Measurements from ENCODE around the gene ABCC3.
"Not testable (repeated sequence)": the region's sequence is repeated elsewhere in the genome, so short reads cannot be mapped to it uniquely, and the experiment has no call there.

The ABCC3 gene

DNA sequence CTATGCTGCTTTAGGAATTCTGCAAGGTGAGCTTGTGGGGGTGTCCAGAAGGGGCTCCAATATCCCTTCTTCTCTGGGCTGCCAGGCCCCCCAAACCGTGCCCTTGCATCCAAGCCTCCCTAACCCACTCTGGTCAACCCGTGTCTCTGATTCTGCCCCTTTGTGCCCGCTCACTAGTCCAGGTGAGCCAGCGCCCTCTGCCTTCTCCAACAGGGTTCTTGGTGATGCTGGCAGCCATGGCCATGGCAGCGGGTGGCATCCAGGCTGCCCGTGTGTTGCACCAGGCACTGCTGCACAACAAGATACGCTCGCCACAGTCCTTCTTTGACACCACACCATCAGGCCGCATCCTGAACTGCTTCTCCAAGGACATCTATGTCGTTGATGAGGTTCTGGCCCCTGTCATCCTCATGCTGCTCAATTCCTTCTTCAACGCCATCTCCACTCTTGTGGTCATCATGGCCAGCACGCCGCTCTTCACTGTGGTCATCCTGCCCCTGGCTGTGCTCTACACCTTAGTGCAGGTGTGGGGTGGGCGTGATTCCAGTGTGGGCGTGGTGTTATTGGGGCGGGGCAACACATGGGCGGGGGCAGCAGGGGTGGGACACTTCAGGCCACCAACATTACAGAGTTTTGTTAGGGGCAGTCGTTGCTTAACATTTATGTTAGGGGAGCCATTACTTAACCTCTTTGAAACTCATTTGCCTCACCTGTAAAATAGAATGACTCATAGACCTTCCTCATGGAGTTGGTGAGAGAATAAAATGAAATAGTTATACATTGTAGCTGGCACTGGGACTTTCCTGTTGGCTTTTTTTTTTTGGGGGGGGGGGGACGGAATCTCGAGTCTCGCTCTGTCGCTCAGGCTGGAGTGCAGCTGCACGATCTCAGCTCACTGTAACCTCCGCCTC lies 41.6 kb downstream of the ABCC3 start:
- no peak overlapping the region for H3K9ac ChIP-seq (ENCODE audit: low read depth in 1 of 2, low read length in 2 of 2)
- no peaks in the 10 kb centered on the region for H3K9me3 ChIP-seq (ENCODE audit: control insufficient read depth in 1 of 2, low read length in 2 of 2)
- no peak overlapping the region for H3K27ac ChIP-seq (ENCODE audit: low read depth, low read length)
- no peaks in the 10 kb centered on the region for H3K27me3 ChIP-seq (ENCODE audit: control insufficient read depth in 1 of 2, insufficient read depth in 2 of 2, low read length in 2 of 2)
- H3K36me3 ChIP-seq (ENCODE audit: control insufficient read depth in 1 of 2, insufficient read depth in 2 of 2, low read length in 2 of 2), result peaks cover 6 to 49% of the 10 kb centered on the region in 2 donors
- peaks cover 13 to 24% of the 10 kb centered on the region in 2 donors for H3K4me1 ChIP-seq (ENCODE audit: control insufficient read depth in 1 of 2, insufficient read depth in 2 of 2, low read length in 2 of 2)
- no peak overlapping the region for H3K4me3 ChIP-seq (ENCODE audit: low read depth in 1 of 2, low read length in 2 of 2)

DNA sequence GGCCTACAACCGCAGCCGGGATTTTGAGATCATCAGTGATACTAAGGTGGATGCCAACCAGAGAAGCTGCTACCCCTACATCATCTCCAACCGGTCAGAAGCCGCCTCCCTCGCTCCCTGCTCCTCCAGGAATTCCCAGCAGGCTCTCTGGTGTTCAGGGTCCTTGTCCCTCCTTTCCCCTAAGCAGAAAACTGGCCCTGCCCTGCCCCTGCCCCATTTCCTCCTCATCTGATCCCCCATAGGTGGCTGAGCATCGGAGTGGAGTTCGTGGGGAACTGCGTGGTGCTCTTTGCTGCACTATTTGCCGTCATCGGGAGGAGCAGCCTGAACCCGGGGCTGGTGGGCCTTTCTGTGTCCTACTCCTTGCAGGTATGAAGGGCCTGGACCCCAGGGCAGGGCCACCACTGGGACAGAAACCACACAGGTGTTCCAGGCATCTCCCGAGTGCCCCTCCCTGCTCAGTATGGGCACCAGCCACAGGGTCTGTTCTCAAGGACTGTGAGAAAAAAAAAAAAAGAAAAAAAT lies 43.2 kb downstream of the ABCC3 start:
- Histone ChIP-seq H3K9me3 (ENCODE audit: control insufficient read depth in 1 of 2, low read length in 2 of 2) (no peaks in the 10 kb centered on the region), H3K4me1 (ENCODE audit: control insufficient read depth in 1 of 2, insufficient read depth in 2 of 2, low read length in 2 of 2) (peaks cover 13 to 30% of the 10 kb centered on the region in 2 donors), H3K4me3 (ENCODE audit: low read depth in 1 of 2, low read length in 2 of 2) (no peak overlapping the region), H3K9ac (ENCODE audit: low read depth in 1 of 2, low read length in 2 of 2) (no peak overlapping the region), H3K27ac (ENCODE audit: low read depth, low read length) (no peak overlapping the region), H3K36me3 (ENCODE audit: control insufficient read depth in 1 of 2, insufficient read depth in 2 of 2, low read length in 2 of 2) (peaks cover 0 to 42% of the 10 kb centered on the region in 2 donors), H3K27me3 (ENCODE audit: control insufficient read depth in 1 of 2, insufficient read depth in 2 of 2, low read length in 2 of 2) (no peaks in the 10 kb centered on the region)

DNA sequence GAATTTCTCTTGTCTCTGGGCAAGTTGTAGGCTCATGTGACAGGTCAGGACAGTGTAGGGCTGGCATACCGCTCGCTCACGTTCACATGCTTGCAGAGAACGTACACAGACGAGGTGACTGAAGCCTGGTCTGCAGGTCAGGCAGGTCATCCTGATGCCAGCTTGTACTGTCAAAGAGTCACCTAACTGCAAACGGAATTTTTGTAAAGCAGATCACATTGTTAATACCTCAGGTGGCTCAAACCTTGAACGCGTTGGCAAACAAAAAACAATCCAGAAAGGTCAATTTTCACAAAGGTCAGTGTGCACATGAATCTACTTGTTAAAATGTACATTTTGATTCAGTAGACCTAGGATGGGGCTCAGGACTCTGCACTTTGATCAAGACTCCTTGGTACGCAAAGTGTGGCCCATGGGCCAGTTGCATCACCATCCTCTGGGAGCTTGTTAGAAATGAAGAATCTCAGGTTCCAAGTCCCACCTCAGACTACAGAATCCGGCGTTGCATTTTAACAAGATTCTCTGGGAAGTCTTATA lies 44.4 kb downstream of the ABCC3 start:
- no peaks in the 10 kb centered on the region for H3K27me3 ChIP-seq (ENCODE audit: control insufficient read depth in 1 of 2, insufficient read depth in 2 of 2, low read length in 2 of 2)
- no peak overlapping the region for H3K27ac ChIP-seq (ENCODE audit: low read depth, low read length)
- H3K4me1 ChIP-seq (ENCODE audit: control insufficient read depth in 1 of 2, insufficient read depth in 2 of 2, low read length in 2 of 2), result peaks cover 18 to 35% of the 10 kb centered on the region in 2 donors
- H3K36me3 ChIP-seq (ENCODE audit: control insufficient read depth in 1 of 2, insufficient read depth in 2 of 2, low read length in 2 of 2), result peaks cover 0 to 36% of the 10 kb centered on the region in 2 donors
- no peaks in the 10 kb centered on the region for H3K9me3 ChIP-seq (ENCODE audit: control insufficient read depth in 1 of 2, low read length in 2 of 2)
- H3K4me3 ChIP-seq (ENCODE audit: low read depth in 1 of 2, low read length in 2 of 2), result no peak overlapping the region
- H3K9ac ChIP-seq (ENCODE audit: low read depth in 1 of 2, low read length in 2 of 2), result no peak overlapping the region

DNA sequence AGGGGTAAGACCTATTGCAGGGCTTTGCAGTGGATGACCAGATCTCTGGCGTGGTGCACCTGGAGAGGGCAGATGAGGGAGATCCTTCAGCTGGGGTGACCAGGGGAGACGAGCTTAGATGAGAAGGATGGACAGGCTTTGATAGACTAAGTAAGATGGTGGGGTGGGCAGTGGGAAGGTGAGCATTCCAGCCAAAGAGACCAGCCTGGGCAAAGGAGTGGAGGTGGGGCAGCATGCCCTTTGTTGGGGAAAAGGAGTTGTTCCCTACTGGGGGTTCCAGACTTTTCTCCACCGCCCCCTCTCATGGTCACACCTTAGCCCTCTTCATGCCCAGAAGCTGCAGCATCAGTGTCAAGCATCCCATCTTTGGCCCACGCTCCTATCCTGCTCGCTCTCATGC lies 45.4 kb downstream of the ABCC3 start:
- no peaks in the 10 kb centered on the region for H3K27me3 ChIP-seq (ENCODE audit: control insufficient read depth in 1 of 2, insufficient read depth in 2 of 2, low read length in 2 of 2)
- H3K9me3 ChIP-seq (ENCODE audit: control insufficient read depth in 1 of 2, low read length in 2 of 2), result no peaks in the 10 kb centered on the region
- H3K4me3 ChIP-seq (ENCODE audit: low read depth in 1 of 2, low read length in 2 of 2), result no peak overlapping the region
- H3K27ac ChIP-seq (ENCODE audit: low read depth, low read length), result no peak overlapping the region
- no peak overlapping the region for H3K9ac ChIP-seq (ENCODE audit: low read depth in 1 of 2, low read length in 2 of 2)
- H3K36me3 ChIP-seq (ENCODE audit: control insufficient read depth in 1 of 2, insufficient read depth in 2 of 2, low read length in 2 of 2), result peaks cover 0 to 36% of the 10 kb centered on the region in 2 donors
- H3K4me1 ChIP-seq (ENCODE audit: control insufficient read depth in 1 of 2, insufficient read depth in 2 of 2, low read length in 2 of 2), result peaks cover 26 to 38% of the 10 kb centered on the region in 2 donors

DNA sequence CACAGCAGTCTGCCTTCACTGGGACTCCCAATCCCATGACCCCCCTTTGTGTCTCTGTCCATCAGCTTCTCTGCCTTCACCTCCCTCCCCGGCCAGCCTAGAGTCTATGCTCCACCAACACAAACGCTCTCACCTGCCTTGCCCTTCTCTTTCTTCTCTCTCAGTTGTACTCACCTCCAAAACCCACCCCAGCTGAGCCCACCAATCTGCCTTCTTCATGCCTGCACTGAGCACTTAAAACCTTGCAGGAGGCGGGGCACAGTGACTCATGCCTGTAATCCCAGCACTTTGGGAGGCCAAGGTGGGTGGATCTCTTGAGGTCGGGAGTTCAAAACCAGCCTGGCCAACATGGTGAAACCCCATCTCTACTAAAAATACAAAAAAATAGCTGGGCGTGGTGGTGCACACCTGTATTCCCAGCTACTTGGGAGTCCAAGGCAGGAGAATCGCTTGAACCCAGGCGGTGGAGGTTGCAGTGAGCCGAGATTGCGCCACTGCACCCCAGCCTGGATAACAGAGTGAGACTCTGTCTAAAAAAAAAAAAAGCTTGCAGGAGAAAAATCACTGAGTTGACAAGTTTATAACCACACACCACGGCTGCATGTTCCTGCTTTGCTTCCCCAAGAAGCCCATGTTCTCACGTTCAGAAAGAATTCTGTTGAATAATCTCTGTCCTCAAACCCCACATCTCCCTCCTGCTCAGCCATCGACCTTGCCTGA lies 46.0 kb downstream of the ABCC3 start:
- not testable (repeated sequence) for H3K27ac ChIP-seq (ENCODE audit: low read depth, low read length); H3K9me3 ChIP-seq (ENCODE audit: control insufficient read depth in 1 of 2, low read length in 2 of 2); H3K9ac ChIP-seq (ENCODE audit: low read depth in 1 of 2, low read length in 2 of 2); H3K27me3 ChIP-seq (ENCODE audit: control insufficient read depth in 1 of 2, insufficient read depth in 2 of 2, low read length in 2 of 2)
- H3K4me1 ChIP-seq (ENCODE audit: control insufficient read depth in 1 of 2, insufficient read depth in 2 of 2, low read length in 2 of 2), result peaks cover 25 to 38% of the 10 kb centered on the region in 2 donors
- peak overlapping the region in 1 of 2 donors; percentile 4 for H3K4me3 ChIP-seq (ENCODE audit: low read depth in 1 of 2, low read length in 2 of 2)
- H3K36me3 ChIP-seq (ENCODE audit: control insufficient read depth in 1 of 2, insufficient read depth in 2 of 2, low read length in 2 of 2), result peaks cover 0 to 36% of the 10 kb centered on the region in 2 donors

DNA sequence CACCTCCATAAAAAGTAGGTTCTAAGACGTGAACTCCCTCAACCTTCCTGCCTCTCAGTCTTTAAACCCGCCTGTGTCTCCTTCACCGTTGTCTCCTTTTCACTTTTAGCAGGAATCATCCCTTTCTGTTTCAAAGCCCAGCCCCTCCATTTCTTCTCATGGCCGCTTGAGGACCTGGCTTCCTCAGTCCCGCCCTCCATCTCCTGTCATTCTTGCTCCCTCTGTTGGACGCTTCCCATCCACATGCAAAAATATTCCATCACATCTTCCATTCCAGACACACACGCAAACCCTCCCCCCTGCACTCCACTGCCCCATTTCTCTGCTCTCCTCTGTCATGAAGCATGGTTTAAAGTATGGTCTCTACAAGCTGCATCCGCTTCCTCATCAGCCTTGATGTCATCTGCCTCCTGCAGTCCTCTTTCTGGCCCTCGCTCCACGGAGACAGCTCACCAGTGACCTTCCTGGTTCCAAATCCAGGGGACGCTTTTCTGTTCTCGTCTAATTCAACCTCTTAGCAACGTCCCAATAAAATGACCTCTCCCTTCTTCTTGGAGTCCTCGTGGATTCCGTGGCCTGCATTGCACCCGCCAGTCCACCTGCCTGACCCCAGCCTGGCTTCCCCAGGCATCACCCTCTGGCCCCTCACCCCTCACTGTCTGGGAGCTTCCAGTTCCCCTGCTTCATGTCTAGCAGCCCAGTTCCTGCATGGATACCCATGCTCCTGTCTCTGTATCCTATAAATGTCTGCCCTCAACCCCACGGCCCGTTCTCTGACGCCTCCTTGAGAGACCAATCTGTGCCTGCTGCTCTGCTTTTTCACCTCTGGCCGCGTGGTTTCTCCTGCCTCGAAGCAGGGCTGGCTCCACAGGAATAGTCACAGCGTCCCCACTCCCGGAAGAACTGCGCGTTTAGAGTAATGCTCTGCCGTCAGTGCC lies 46.9 kb downstream of the ABCC3 start:
- Histone ChIP-seq H3K36me3 (ENCODE audit: control insufficient read depth in 1 of 2, insufficient read depth in 2 of 2, low read length in 2 of 2) (peaks cover 0 to 29% of the 10 kb centered on the region in 2 donors), H3K4me3 (ENCODE audit: low read depth in 1 of 2, low read length in 2 of 2) (peak overlapping the region in 1 of 2 donors; percentile 4), H3K4me1 (ENCODE audit: control insufficient read depth in 1 of 2, insufficient read depth in 2 of 2, low read length in 2 of 2) (peaks cover 27 to 39% of the 10 kb centered on the region in 2 donors), H3K9ac (ENCODE audit: low read depth in 1 of 2, low read length in 2 of 2) (no peak overlapping the region), H3K27ac (ENCODE audit: low read depth, low read length) (no peak overlapping the region), H3K27me3 (ENCODE audit: control insufficient read depth in 1 of 2, insufficient read depth in 2 of 2, low read length in 2 of 2) (no peaks in the 10 kb centered on the region), H3K9me3 (ENCODE audit: control insufficient read depth in 1 of 2, low read length in 2 of 2) (no peaks in the 10 kb centered on the region)

DNA sequence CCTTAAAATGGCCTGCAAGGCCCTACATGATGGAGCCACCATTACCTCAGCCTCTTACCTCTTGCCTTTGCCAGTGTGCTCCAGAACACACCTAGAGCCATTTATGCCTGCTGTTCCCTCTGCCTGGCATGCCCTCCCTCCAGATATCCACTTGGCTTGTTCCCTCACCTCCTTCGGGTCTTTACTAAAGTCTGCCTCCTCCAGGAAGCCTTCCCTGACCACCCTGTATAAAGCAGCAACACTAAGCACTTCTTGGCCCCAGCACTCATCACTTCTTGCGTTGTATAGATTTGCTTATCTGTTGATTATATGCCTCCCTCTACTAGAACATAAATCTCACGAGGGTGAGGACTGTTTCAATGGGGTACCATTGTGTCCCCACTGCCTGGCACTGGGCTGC lies 47.8 kb downstream of the ABCC3 start:
- Histone ChIP-seq H3K9me3 (ENCODE audit: control insufficient read depth in 1 of 2, low read length in 2 of 2) (no peaks in the 10 kb centered on the region), H3K9ac (ENCODE audit: low read depth in 1 of 2, low read length in 2 of 2) (no peak overlapping the region), H3K27ac (ENCODE audit: low read depth, low read length) (no peak overlapping the region), H3K36me3 (ENCODE audit: control insufficient read depth in 1 of 2, insufficient read depth in 2 of 2, low read length in 2 of 2) (peaks cover 0 to 24% of the 10 kb centered on the region in 2 donors), H3K4me3 (ENCODE audit: low read depth in 1 of 2, low read length in 2 of 2) (no peak overlapping the region), H3K4me1 (ENCODE audit: control insufficient read depth in 1 of 2, insufficient read depth in 2 of 2, low read length in 2 of 2) (peaks cover 34 to 47% of the 10 kb centered on the region in 2 donors), H3K27me3 (ENCODE audit: control insufficient read depth in 1 of 2, insufficient read depth in 2 of 2, low read length in 2 of 2) (no peaks in the 10 kb centered on the region)

DNA sequence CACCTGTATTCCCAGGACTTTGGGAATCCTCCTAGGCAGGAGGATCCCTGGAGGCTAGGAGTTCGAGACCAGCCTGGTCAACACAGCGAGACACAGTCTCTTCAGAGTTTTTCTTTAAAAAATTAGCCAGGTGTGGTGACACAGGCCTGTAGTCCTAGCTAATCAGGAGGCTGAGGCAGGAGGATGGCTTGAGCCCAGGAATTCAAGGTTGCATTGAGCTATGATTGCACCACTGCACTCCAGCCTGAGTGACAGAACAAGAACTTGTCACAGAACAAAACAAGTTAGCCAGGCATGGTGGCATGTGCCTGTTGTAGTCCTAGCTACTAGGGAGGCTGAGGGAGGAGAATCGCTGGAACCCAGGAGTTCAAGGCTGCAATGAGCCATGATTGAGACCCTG lies 48.3 kb downstream of the ABCC3 start:
- no peak overlapping the region for H3K9ac ChIP-seq (ENCODE audit: low read depth in 1 of 2, low read length in 2 of 2)

More for the DNA sequence above, 48.3 kb downstream of the ABCC3 start:
- Histone ChIP-seq H3K9me3 (ENCODE audit: control insufficient read depth in 1 of 2, low read length in 2 of 2) (no peaks in the 10 kb centered on the region), H3K4me3 (ENCODE audit: low read depth in 1 of 2, low read length in 2 of 2) (no peak overlapping the region), H3K27ac (ENCODE audit: low read depth, low read length) (no peak overlapping the region), H3K36me3 (ENCODE audit: control insufficient read depth in 1 of 2, insufficient read depth in 2 of 2, low read length in 2 of 2) (peaks cover 0 to 19% of the 10 kb centered on the region in 2 donors), H3K27me3 (ENCODE audit: control insufficient read depth in 1 of 2, insufficient read depth in 2 of 2, low read length in 2 of 2) (no peaks in the 10 kb centered on the region), H3K4me1 (ENCODE audit: control insufficient read depth in 1 of 2, insufficient read depth in 2 of 2, low read length in 2 of 2) (peaks cover 37 to 52% of the 10 kb centered on the region in 2 donors)

Measured in duodenal mucosa (tissue), 2 donors.